OCI-LY7 (cell line): Measurements from ENCODE around the gene VPS39. TPM values are rescaled to one million over a fixed set of nuclear protein-coding genes. Genes with fewer than 3 reads are reported as not detected.

Experiments
- BruUV-seq: library from RNA; stranded (reverse); fragments of 400-500 nt; replicated peaks from 2 replicates; lab custom pipeline; 2021; lab: Mats Ljungman, UMichigan
- CTCF ChIA-PET: fragments of 300-600 bp; sonication (Branson Sonifier 250); formaldehyde crosslinking; loops from one replicate; lab custom pipeline; 2022; ENCODE audit warnings: antibody characterized with exemption; ENCODE audit not compliant: unreplicated experiment; lab: Charles Lee
- POLR2A ChIA-PET: fragments of 300-600 bp; sonication (Branson Sonifier 250); formaldehyde crosslinking; loops from one replicate; lab custom pipeline; 2022; ENCODE audit warnings: antibody characterized with exemption; lab: Charles Lee
- DNase-seq: peaks from one replicate; pipeline ENCODE4 v3.0.0-alpha.2; 2015; ENCODE audit warnings: low spot score
- H2AFZ ChIP-seq: fragments of 200-600 bp; sonication (generic), shearing (Covaris generic); 2 replicates; pipeline ENCODE4 v1.6.1; 2014; ENCODE audit warnings: mild to moderate bottlenecking, antibody characterized with exemption, low read length, moderate library complexity
- H3K27ac ChIP-seq: fragments of 200-600 bp; sonication (generic); 2 replicates; pipeline ENCODE4 v1.5.1; 2014; ENCODE audit warnings: mixed run types, low read depth, mild to moderate bottlenecking, moderate library complexity, low read length, inconsistent platforms; ENCODE audit not compliant: poor library complexity, severe bottlenecking
- H3K36me3 ChIP-seq: fragments of 200-600 bp; sonication (generic); 2 replicates; pipeline ENCODE4 v1.6.1; 2014; ENCODE audit warnings: mild to moderate bottlenecking, antibody characterized with exemption, low read length, moderate library complexity, mixed read lengths; ENCODE audit not compliant: insufficient read depth
- H3K4me1 ChIP-seq: fragments of 200-600 bp; sonication (generic); 2 replicates; pipeline ENCODE4 v1.5.1; 2014; ENCODE audit warnings: mild to moderate bottlenecking, low read length; ENCODE audit not compliant: insufficient read depth, poor library complexity, severe bottlenecking
- H3K4me2 ChIP-seq: fragments of 200-600 bp; sonication (generic); 2 replicates; pipeline ENCODE4 v1.6.1; 2014; ENCODE audit warnings: mild to moderate bottlenecking, low read length
- H3K4me3 ChIP-seq: fragments of 200-600 bp; sonication (generic); 2 replicates; pipeline ENCODE4 v1.5.1; 2014; ENCODE audit warnings: mild to moderate bottlenecking, low read depth, low read length; ENCODE audit not compliant: poor library complexity, severe bottlenecking
- H3K79me2 ChIP-seq: fragments of 200-600 bp; sonication (generic); 2 replicates; pipeline ENCODE4 v1.6.1; 2016; ENCODE audit warnings: low read depth, mild to moderate bottlenecking, low read length, moderate library complexity, mixed read lengths; ENCODE audit not compliant: insufficient read depth
- H3K9me2 ChIP-seq: fragments of 200-600 bp; sonication (generic); 2 replicates; pipeline ENCODE4 v1.6.1; 2016; ENCODE audit warnings: mild to moderate bottlenecking, low read length, mixed read lengths; ENCODE audit not compliant: insufficient read depth
- H3K9me3 ChIP-seq: fragments of 200-600 bp; sonication (generic); 2 replicates; pipeline ENCODE4 v1.6.1; 2014; ENCODE audit warnings: mild to moderate bottlenecking, mixed run types, low read length, mixed read lengths
- H4K20me1 ChIP-seq: fragments of 200-600 bp; sonication (generic); 2 replicates; pipeline ENCODE4 v1.6.1; 2014; ENCODE audit warnings: mild to moderate bottlenecking, antibody characterized with exemption, low read length, moderate library complexity, mixed read lengths; ENCODE audit not compliant: insufficient read depth
- CTCF ChIP-seq: fragments of 200-600 bp; sonication (generic); conservative IDR thresholded peaks from 2 replicates; pipeline ENCODE4 v1.5.1; 2014; ENCODE audit warnings: mild to moderate bottlenecking, antibody characterized with exemption, low read length, moderate library complexity, mixed read lengths
- EZH2phosphoT487 ChIP-seq: fragments of 200-600 bp; sonication (generic); IDR thresholded peaks from 2 replicates; pipeline ENCODE4 v1.6.1; 2018; ENCODE audit warnings: low read depth, borderline replicate concordance, mild to moderate bottlenecking, mixed run types, antibody characterized with exemption, low read length, moderate library complexity, mixed read lengths
- intact Hi-C: fragments of 100-400 bp; cut with micrococcal nuclease; formaldehyde crosslinking; loops from one replicate; pipeline ENCODE4 v1.10.0; 2022; ENCODE audit not compliant: unreplicated experiment
- total RNA-seq, 2 experiments: library from RNA; depleted of rRNA in 1 of 2; stranded (reverse); fragments of >200 nt in 1 of 2; shearing (Covaris generic) in 1 of 2; gene quantifications; 2 replicates each; pipeline ENCODE4 v1.2.3, GENCODE V29; 2014 to 2022

The VPS39 gene
- total RNA-seq, 2 experiments from 2014 or later: 25.1 to 60.5 TPM

- H3K27ac ChIP-seq: no peak overlapping the region
- H4K20me1 ChIP-seq: no peaks in the 10 kb centered on the region
- ChIA-PET POLR2A (interaction anchor here (0.6 kb wide), 1 partner anchor 472 kb away, joined by 3 read pairs; no protein-coding TSS in a partner anchor), CTCF (interaction anchor here (0.6 kb wide), 1 partner anchor 105 kb away, joined by 3 read pairs; no protein-coding TSS in a partner anchor)
- intact Hi-C loops: no loop called here
- H3K9me3 ChIP-seq: no peaks in the 10 kb centered on the region
- H3K79me2 ChIP-seq: no peaks in the 10 kb centered on the region
- H3K4me2 ChIP-seq: no peak overlapping the region
- H3K4me1 ChIP-seq: no peaks in the 10 kb centered on the region
- TF ChIP-seq CTCF (no peak), EZH2phosphoT487 (no peak)
- no peak overlapping the region for H3K4me3 ChIP-seq
- H2AFZ ChIP-seq: no peak overlapping the region
- DNase-seq: no peak
- H3K9me2 ChIP-seq: no peaks in the 10 kb centered on the region
- no peaks in the 10 kb centered on the region for H3K36me3 ChIP-seq
- BruUV-seq: no TSS peak
Observed at GRCh38 chr15:42140383-42141070, 67.6 kb downstream of the VPS39 start.

- BruUV-seq: no TSS peak
- H2AFZ ChIP-seq: no peak overlapping the region
- H3K9me3 ChIP-seq: no peaks in the 10 kb centered on the region
- DNase-seq: no peak
- H3K79me2 ChIP-seq: no peaks in the 10 kb centered on the region
- H3K27ac ChIP-seq: no peak overlapping the region
- H3K9me2 ChIP-seq: no peaks in the 10 kb centered on the region
- no peak overlapping the region for H3K4me3 ChIP-seq
- no peak overlapping the region for H3K4me2 ChIP-seq
- no peak for TF ChIP-seq CTCF
- no peak for TF ChIP-seq EZH2phosphoT487
- ChIA-PET CTCF (interaction anchor here (1.3 kb wide), 1 partner anchor 9 kb away, joined by 5 read pairs; no protein-coding TSS in a partner anchor), POLR2A (interaction anchor here (0.5 kb wide), 1 partner anchor 22 kb away, joined by 3 read pairs; no protein-coding TSS in a partner anchor)
- no peaks in the 10 kb centered on the region for H3K4me1 ChIP-seq
- intact Hi-C loops: no loop called here
- no peaks in the 10 kb centered on the region for H4K20me1 ChIP-seq
- H3K36me3 ChIP-seq: no peaks in the 10 kb centered on the region
Observed at GRCh38 chr15:42139596-42139995, 68.5 kb downstream of the VPS39 start.

GRCh38 chr15:42138968-42139386, 69.1 kb downstream of the VPS39 start:
- DNase-seq: no peak
- POLR2A ChIA-PET: no interaction called here

More at GRCh38 chr15:42138968-42139386, 69.1 kb downstream of the VPS39 start:
- Histone ChIP-seq H3K4me1 (no peaks in the 10 kb centered on the region), H3K36me3 (no peaks in the 10 kb centered on the region), H3K4me2 (no peak overlapping the region), H3K79me2 (no peaks in the 10 kb centered on the region), H3K9me2 (no peaks in the 10 kb centered on the region), H4K20me1 (no peaks in the 10 kb centered on the region), H3K27ac (no peak overlapping the region), H2AFZ (no peak overlapping the region), H3K9me3 (no peaks in the 10 kb centered on the region), H3K4me3 (no peak overlapping the region)
- TF ChIP-seq CTCF (no peak), EZH2phosphoT487 (no peak)
- CTCF ChIA-PET: interaction anchor here (1.3 kb wide), 1 partner anchor 9 kb away, joined by 5 read pairs; no protein-coding TSS in a partner anchor
- intact Hi-C loops: no loop called here
- BruUV-seq: no TSS peak
